Heart left ventricle (tissue), 13 donors: Measurements from ENCODE around the gene RBBP4.

Source experiments
- POLR2A ChIP-seq, 2 donors: fragments of 450-650 bp; IDR thresholded peaks; one replicate each; pipeline ENCODE4 v1.6.1; 2017; ENCODE audit warnings: antibody characterized with exemption in 2 of 2, mild to moderate bottlenecking in 2 of 2, moderate library complexity in 2 of 2
- TF ChIP-seq, protein P1 (sequence below), 12 donors: fragments of 200-600 bp; sonication (generic) in 4 of 12; IDR thresholded peaks; one replicate each; pipeline versions ENCODE4 v1.5.0 to v1.8.0; 2018 to 2022; ENCODE audit warnings: antibody characterized with exemption in 12 of 12, mild to moderate bottlenecking in 5 of 12
- donor health status: ischemic (EF 13 %, LVEDD 7.1; RV severe dilation, severe dysfunction).
- donor health status: DM: no; HTN: yes; CAD: no.
- donor health status: DM: no; HTN: no; CAD: no.
- donor health status: ischemic (EF 25% LVEDD 6.9; RV normal size, moderate dysfunction).
- donor health status: ischemic (EF 25% LVEDD 5.7; RV mildly dilated, moderate dysfunction).
- donor health status: ischemic (EF 35%, LVEDD 5.7; RV mildly dilated, moderate dysfunction).
- donor health status: nonischemic (EF 11% LVEDD 7.7; RV severe dilation, severe dysfunction).
- donor health status: DM: yes; HTN: yes; CAD: no.
- donor health status: PGD.
- donor health status: ischemic (EF 29% LVEDD 5.4; RV normal size, mild dysfunction).
- donor health status: nonischemic (EF 23%, LVEDD 6.1; RV moderate dilation, normal function).

DNA sequence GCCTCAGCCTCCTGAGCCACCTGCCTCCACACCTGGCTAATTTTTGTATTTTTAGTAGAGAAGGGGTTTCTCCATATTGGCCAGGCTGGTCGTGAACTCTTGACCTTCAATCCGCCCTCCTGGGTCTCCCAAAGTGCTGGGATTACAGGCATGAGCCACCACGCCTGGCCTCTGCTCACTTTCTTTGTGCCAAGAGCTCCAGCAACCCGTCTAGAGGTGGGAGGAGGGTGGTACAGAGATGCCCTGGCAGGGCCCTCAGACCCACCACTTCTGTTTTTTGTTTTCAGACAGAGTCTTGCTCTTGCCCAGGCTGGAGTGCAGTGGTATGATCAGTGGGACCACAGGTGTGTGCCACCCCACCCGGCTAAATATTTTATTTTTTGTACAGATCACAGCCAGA lies 58.5 kb downstream of the RBBP4 start:
- no peak for TF ChIP-seq POLR2A (IDR thresholded peaks at IDR 0.05)
- TF ChIP-seq, protein P1, sequence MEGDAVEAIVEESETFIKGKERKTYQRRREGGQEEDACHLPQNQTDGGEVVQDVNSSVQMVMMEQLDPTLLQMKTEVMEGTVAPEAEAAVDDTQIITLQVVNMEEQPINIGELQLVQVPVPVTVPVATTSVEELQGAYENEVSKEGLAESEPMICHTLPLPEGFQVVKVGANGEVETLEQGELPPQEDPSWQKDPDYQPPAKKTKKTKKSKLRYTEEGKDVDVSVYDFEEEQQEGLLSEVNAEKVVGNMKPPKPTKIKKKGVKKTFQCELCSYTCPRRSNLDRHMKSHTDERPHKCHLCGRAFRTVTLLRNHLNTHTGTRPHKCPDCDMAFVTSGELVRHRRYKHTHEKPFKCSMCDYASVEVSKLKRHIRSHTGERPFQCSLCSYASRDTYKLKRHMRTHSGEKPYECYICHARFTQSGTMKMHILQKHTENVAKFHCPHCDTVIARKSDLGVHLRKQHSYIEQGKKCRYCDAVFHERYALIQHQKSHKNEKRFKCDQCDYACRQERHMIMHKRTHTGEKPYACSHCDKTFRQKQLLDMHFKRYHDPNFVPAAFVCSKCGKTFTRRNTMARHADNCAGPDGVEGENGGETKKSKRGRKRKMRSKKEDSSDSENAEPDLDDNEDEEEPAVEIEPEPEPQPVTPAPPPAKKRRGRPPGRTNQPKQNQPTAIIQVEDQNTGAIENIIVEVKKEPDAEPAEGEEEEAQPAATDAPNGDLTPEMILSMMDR (IDR thresholded peaks at IDR 0.05), result no peak
